OCI-LY7 (cell line): ENCODE measurements around the gene AMPH. TPM values are rescaled to one million over a fixed set of nuclear protein-coding genes. Genes with fewer than 3 reads are reported as not detected.

Experiments used
- BruUV-seq: library from RNA; stranded (reverse); fragments of 400-500 nt; replicated peaks from 2 replicates; lab custom pipeline; 2021; lab: Mats Ljungman, UMichigan
- CTCF ChIA-PET: fragments of 300-600 bp; sonication (Branson Sonifier 250); formaldehyde crosslinking; loops from one replicate; lab custom pipeline; 2022; ENCODE audit warnings: antibody characterized with exemption; ENCODE audit not compliant: unreplicated experiment; lab: Charles Lee
- POLR2A ChIA-PET: fragments of 300-600 bp; sonication (Branson Sonifier 250); formaldehyde crosslinking; loops from one replicate; lab custom pipeline; 2022; ENCODE audit warnings: antibody characterized with exemption; lab: Charles Lee
- DNase-seq: peaks from one replicate; pipeline ENCODE4 v3.0.0-alpha.2; 2015; ENCODE audit warnings: low spot score
- H2AFZ ChIP-seq: fragments of 200-600 bp; sonication (generic), shearing (Covaris generic); 2 replicates; pipeline ENCODE4 v1.6.1; 2014; ENCODE audit warnings: mild to moderate bottlenecking, antibody characterized with exemption, low read length, moderate library complexity
- H3K27ac ChIP-seq: fragments of 200-600 bp; sonication (generic); 2 replicates; pipeline ENCODE4 v1.5.1; 2014; ENCODE audit warnings: mixed run types, low read depth, mild to moderate bottlenecking, moderate library complexity, low read length, inconsistent platforms; ENCODE audit not compliant: poor library complexity, severe bottlenecking
- H3K36me3 ChIP-seq: fragments of 200-600 bp; sonication (generic); 2 replicates; pipeline ENCODE4 v1.6.1; 2014; ENCODE audit warnings: mild to moderate bottlenecking, antibody characterized with exemption, low read length, moderate library complexity, mixed read lengths; ENCODE audit not compliant: insufficient read depth
- H3K4me1 ChIP-seq: fragments of 200-600 bp; sonication (generic); 2 replicates; pipeline ENCODE4 v1.5.1; 2014; ENCODE audit warnings: mild to moderate bottlenecking, low read length; ENCODE audit not compliant: insufficient read depth, poor library complexity, severe bottlenecking
- H3K4me2 ChIP-seq: fragments of 200-600 bp; sonication (generic); 2 replicates; pipeline ENCODE4 v1.6.1; 2014; ENCODE audit warnings: mild to moderate bottlenecking, low read length
- H3K4me3 ChIP-seq: fragments of 200-600 bp; sonication (generic); 2 replicates; pipeline ENCODE4 v1.5.1; 2014; ENCODE audit warnings: mild to moderate bottlenecking, low read depth, low read length; ENCODE audit not compliant: poor library complexity, severe bottlenecking
- H3K79me2 ChIP-seq: fragments of 200-600 bp; sonication (generic); 2 replicates; pipeline ENCODE4 v1.6.1; 2016; ENCODE audit warnings: low read depth, mild to moderate bottlenecking, low read length, moderate library complexity, mixed read lengths; ENCODE audit not compliant: insufficient read depth
- H3K9me2 ChIP-seq: fragments of 200-600 bp; sonication (generic); 2 replicates; pipeline ENCODE4 v1.6.1; 2016; ENCODE audit warnings: mild to moderate bottlenecking, low read length, mixed read lengths; ENCODE audit not compliant: insufficient read depth
- H3K9me3 ChIP-seq: fragments of 200-600 bp; sonication (generic); 2 replicates; pipeline ENCODE4 v1.6.1; 2014; ENCODE audit warnings: mild to moderate bottlenecking, mixed run types, low read length, mixed read lengths
- H4K20me1 ChIP-seq: fragments of 200-600 bp; sonication (generic); 2 replicates; pipeline ENCODE4 v1.6.1; 2014; ENCODE audit warnings: mild to moderate bottlenecking, antibody characterized with exemption, low read length, moderate library complexity, mixed read lengths; ENCODE audit not compliant: insufficient read depth
- CTCF ChIP-seq: fragments of 200-600 bp; sonication (generic); conservative IDR thresholded peaks from 2 replicates; pipeline ENCODE4 v1.5.1; 2014; ENCODE audit warnings: mild to moderate bottlenecking, antibody characterized with exemption, low read length, moderate library complexity, mixed read lengths
- EZH2phosphoT487 ChIP-seq: fragments of 200-600 bp; sonication (generic); IDR thresholded peaks from 2 replicates; pipeline ENCODE4 v1.6.1; 2018; ENCODE audit warnings: low read depth, borderline replicate concordance, mild to moderate bottlenecking, mixed run types, antibody characterized with exemption, low read length, moderate library complexity, mixed read lengths
- intact Hi-C: fragments of 100-400 bp; cut with micrococcal nuclease; formaldehyde crosslinking; loops from one replicate; pipeline ENCODE4 v1.10.0; 2022; ENCODE audit not compliant: unreplicated experiment
- total RNA-seq, 2 experiments: library from RNA; depleted of rRNA in 1 of 2; stranded (reverse); fragments of >200 nt in 1 of 2; shearing (Covaris generic) in 1 of 2; gene quantifications; 2 replicates each; pipeline ENCODE4 v1.2.3, GENCODE V29; 2014 to 2022

The AMPH gene
- total RNA-seq, 2 experiments from 2014 or later, result not detected

GRCh38 chr7:38425509-38425908 lies 205.7 kb downstream of the AMPH start:
- H2AFZ ChIP-seq, result no peak overlapping the region
- POLR2A ChIA-PET, result no interaction called here
- TF ChIP-seq EZH2phosphoT487 (no peak), CTCF (no peak)
- no peak overlapping the region for H3K4me3 ChIP-seq
- H3K9me3 ChIP-seq, result no peaks in the 10 kb centered on the region
- no peaks in the 10 kb centered on the region for H3K36me3 ChIP-seq
- CTCF ChIA-PET, result no interaction called here
- H4K20me1 ChIP-seq, result no peaks in the 10 kb centered on the region; the same call in 1 of the 2 replicates
- intact Hi-C loops, result no loop called here
- H3K27ac ChIP-seq, result no peak overlapping the region
- H3K4me2 ChIP-seq, result no peak overlapping the region
- H3K4me1 ChIP-seq, result peaks cover 6% of the 10 kb centered on the region
- no TSS peak for BruUV-seq
- peak; percentile 31 for DNase-seq
- no peaks in the 10 kb centered on the region for H3K79me2 ChIP-seq
- no peaks in the 10 kb centered on the region for H3K9me2 ChIP-seq

- Histone ChIP-seq H3K79me2 (no peaks in the 10 kb centered on the region), H3K9me2 (no peaks in the 10 kb centered on the region), H3K9me3 (no peaks in the 10 kb centered on the region), H4K20me1 (no peaks in the 10 kb centered on the region; the same call in 1 of the 2 replicates), H3K4me1 (peaks cover 6% of the 10 kb centered on the region), H3K27ac (no peak overlapping the region), H3K4me2 (no peak overlapping the region), H3K4me3 (no peak overlapping the region), H2AFZ (no peak overlapping the region), H3K36me3 (no peaks in the 10 kb centered on the region)
- no peak for DNase-seq
- ChIA-PET POLR2A (interaction anchor here (0.7 kb wide), 1 partner anchor 990 kb away, joined by 3 read pairs; no protein-coding TSS in a partner anchor), CTCF (no interaction called here)
- intact Hi-C loops, result no loop called here
- no peak for TF ChIP-seq EZH2phosphoT487
- peak; percentile 40 for TF ChIP-seq CTCF
- BruUV-seq, result no TSS peak
Observed at GRCh38 chr7:38424750-38425463, 206.3 kb downstream of the AMPH start.

GRCh38 chr7:38413784-38414183 lies 217.4 kb downstream of the AMPH start:
- Histone ChIP-seq H3K36me3 (no peaks in the 10 kb centered on the region), H3K9me2 (no peaks in the 10 kb centered on the region), H3K9me3 (no peaks in the 10 kb centered on the region), H3K4me2 (no peak overlapping the region), H3K4me3 (no peak overlapping the region), H2AFZ (no peak overlapping the region), H3K4me1 (no peaks in the 10 kb centered on the region), H3K79me2 (no peaks in the 10 kb centered on the region), H3K27ac (no peak overlapping the region), H4K20me1 (no peaks in the 10 kb centered on the region; the same call in 1 of the 2 replicates)
- intact Hi-C loops, result no loop called here
- no TSS peak for BruUV-seq
- peak; percentile 4 for DNase-seq
- no peak for TF ChIP-seq CTCF
- no peak for TF ChIP-seq EZH2phosphoT487
- POLR2A ChIA-PET, result no interaction called here
- CTCF ChIA-PET, result no interaction called here
